K562 (cell line): ENCODE measurements around the gene HELZ. TPM values are rescaled to one million over a fixed set of nuclear protein-coding genes. Genes with fewer than 3 reads are reported as not detected.
"Not testable (repeated sequence)": the region's sequence is repeated elsewhere in the genome, so short reads cannot be mapped to it uniquely, and the experiment has no call there.

Experiments used
- ATAC-seq: fragments of 200-7000 bp; cut with Tn5 transposase; 3 replicates; pipeline ENCODE4 v1.9.1; 2020; ENCODE audit warnings: moderate library complexity
- BruUV-seq: library from RNA; stranded (reverse); fragments of 400-500 nt; replicated peaks from 2 replicates; lab custom pipeline; 2021; lab: Mats Ljungman, UMichigan
- CTCF ChIA-PET: fragments of 300-600 bp; formaldehyde crosslinking; extraction: SDS; loops from one replicate; lab custom pipeline; 2021; ENCODE audit warnings: low intra/inter-chr PET ratio; lab: Yijun Ruan, JAX
- POLR2A ChIA-PET: fragments of 300-600, 350-650 bp; sonication (Branson Sonifier 250); formaldehyde crosslinking; extraction: SDS; loops from one replicate; lab custom pipeline; 2021; ENCODE audit warnings: antibody characterized with exemption, inconsistent platforms; lab: Yijun Ruan, JAX
- DNase-seq, 4 experiments: peaks; one replicate each; pipeline versions ENCODE4 v3.0.0 to v3.0.0-alpha.2; 2011 to 2018; ENCODE audit warnings: low spot score in 3 of 4, mixed read lengths in 3 of 4; ENCODE audit errors: extremely low read depth in 1 of 4
- FAIRE-seq: peaks from 2 replicates; lab custom pipeline; 2011; peaks lifted over from hg19 to GRCh38; lab: Jason Lieb, UNC
- H2AFZ ChIP-seq: 2 replicates; pipeline ENCODE4 v1.6.0; 2011; ENCODE audit warnings: low read depth, low read length, control low read depth, inconsistent platforms
- H3K27ac ChIP-seq: fragments of 200-600 bp; 3 replicates; pipeline ENCODE4 v1.8.0; 2011; ENCODE audit warnings: low read depth, mild to moderate bottlenecking, control low read depth, inconsistent platforms, low read length, moderate library complexity, mixed read lengths; ENCODE audit errors: extremely low read depth
- H3K27me3 ChIP-seq, 2 experiments: fragments of 300-600 bp in 1 of 2; 2 replicates in 1 of 2; 3 replicates in 1 of 2; pipeline versions ENCODE4 v1.6.0 to v1.8.0; 2011; ENCODE audit warnings: inconsistent platforms in 2 of 2, low read length in 2 of 2, mild to moderate bottlenecking in 1 of 2, mixed read lengths in 1 of 2, moderate library complexity in 1 of 2; ENCODE audit not compliant: control insufficient read depth in 2 of 2, insufficient read depth in 2 of 2
- H3K36me3 ChIP-seq: fragments of 300-600 bp; 3 replicates; pipeline ENCODE4 v1.8.0; 2011; ENCODE audit warnings: mild to moderate bottlenecking, low read length, inconsistent platforms; ENCODE audit not compliant: control insufficient read depth, insufficient read depth
- H3K4me1 ChIP-seq, 2 experiments: fragments of 200-600 bp in 1 of 2; replicated peaks in 1 of 2; 2 replicates in 1 of 2; 3 replicates in 1 of 2; pipeline versions ENCODE4 v1.5.1 to v1.8.0; 2011; ENCODE audit warnings: inconsistent platforms in 2 of 2, low read length in 2 of 2, mild to moderate bottlenecking in 1 of 2, mixed read lengths in 1 of 2, moderate library complexity in 1 of 2; ENCODE audit not compliant: control insufficient read depth in 2 of 2, insufficient read depth in 2 of 2
- H3K4me2 ChIP-seq: 2 replicates; pipeline ENCODE4 v1.6.1; 2011; ENCODE audit warnings: low read length, control low read depth, inconsistent platforms, mixed read lengths; ENCODE audit not compliant: insufficient read depth
- H3K4me3 ChIP-seq: fragments of 200-600 bp; sonication (generic), shearing (Covaris generic); 2 replicates; pipeline ENCODE4 v1.5.1; 2016; ENCODE audit warnings: control low read depth, inconsistent platforms
- H3K79me2 ChIP-seq: fragments of 200-600 bp; 3 replicates; pipeline ENCODE4 v1.8.0; 2011; ENCODE audit warnings: low read length, inconsistent platforms; ENCODE audit not compliant: control insufficient read depth, insufficient read depth
- H3K9ac ChIP-seq, 2 experiments: 2 replicates each; pipeline versions ENCODE4 v1.6.0 to v1.6.1; 2011; ENCODE audit warnings: low read depth in 2 of 2, low read length in 2 of 2, control low read depth in 1 of 2, inconsistent platforms in 1 of 2, mild to moderate bottlenecking in 1 of 2, mixed read lengths in 1 of 2; ENCODE audit not compliant: insufficient read depth in 1 of 2
- H3K9me1 ChIP-seq: one replicate; pipeline ENCODE4 v1.6.0; 2011; ENCODE audit warnings: inconsistent platforms, mild to moderate bottlenecking, low read length, moderate library complexity; ENCODE audit not compliant: control insufficient read depth, insufficient read depth
- H3K9me3 ChIP-seq: replicated peaks from 2 replicates; pipeline ENCODE4 v1.5.1; 2011; ENCODE audit warnings: low read depth, low read length, inconsistent platforms; ENCODE audit not compliant: control insufficient read depth, insufficient read depth
- H4K20me1 ChIP-seq: replicated peaks from 2 replicates; pipeline ENCODE4 v1.6.1; 2011; ENCODE audit warnings: low read length, inconsistent platforms, mixed read lengths; ENCODE audit not compliant: control insufficient read depth, insufficient read depth
- MEF2D ChIP-seq: conservative IDR thresholded peaks from 2 replicates; pipeline ENCODE4 v1.6.1; 2016; ENCODE audit warnings: low read depth, missing genetic modification characterization, missing compliant biosample characterization
- TSHZ1 ChIP-seq: fragments of 250-450 bp; sonication (Bioruptor Pico); IDR thresholded peaks from 2 replicates; pipeline ENCODE4 v1.4.0; 2020; ENCODE audit warnings: mild to moderate bottlenecking, moderate library complexity
- ZNF316 ChIP-seq: fragments of 450-650 bp; IDR thresholded peaks from 2 replicates; pipeline ENCODE4 v1.6.1; 2016
- WGBS: fragments of 100-300 bp; shearing (Covaris generic); methylation state at CpG from one replicate; pipeline ENCODE4 v1.1.6; 2016; ENCODE audit warnings: low coverage, mixed read lengths; ENCODE audit not compliant: insufficient coverage; ENCODE audit errors: missing lambda C conversion rate; 5-methylcytosine and 5-hydroxymethylcytosine counted together
- in situ Hi-C: fragments of 300-500 bp; cut with MboI; formaldehyde crosslinking; loops from 4 replicates; pipeline ENCODE4 v1.15.0; 2018; ENCODE audit warnings: inconsistent platforms, mixed read lengths
- intact Hi-C: fragments of 100-400 bp; cut with micrococcal nuclease; formaldehyde crosslinking; loops from 2 replicates; pipeline ENCODE4 v1.14.2; 2022
- polyA plus RNA-seq, 8 experiments: library from polyadenylated mRNA; depleted of rRNA in 4 of 8; stranded (reverse) in 5 of 8; unstranded in 3 of 8; fragments of >200 nt; fragmentation: Nextera tagmentation in 2 of 8; fragmentation: Illumina TruSeq in 1 of 8; extraction: Ambion mirVana in 2 of 8; extraction: Trizol in 1 of 8; gene quantifications; 2 replicates each; pipeline versions ENCODE4 v1.2.1 to v1.2.3, GENCODE V29; 2011 to 2014; ENCODE audit warnings: inconsistent platforms in 1 of 8, missing spikeins in 1 of 8
- total RNA-seq, 7 experiments: library from RNA; depleted of rRNA in 6 of 7; stranded (reverse); fragments of >200 nt in 6 of 7; fragmentation: Illumina TruSeq in 2 of 7; extraction: Trizol in 2 of 7; gene quantifications; 2 replicates each; pipeline versions ENCODE4 v1.2.1 to v1.2.3, GENCODE V29; 2011 to 2021; ENCODE audit warnings: low replicate concordance in 1 of 7

Gene HELZ
- total and polyA plus RNA-seq, 9 of the 15 experiments (the other 6 are each of a cell fraction or from before 2014, with no cell fraction given): 5.2 to 39.8 (median 17.3) TPM

DNA sequence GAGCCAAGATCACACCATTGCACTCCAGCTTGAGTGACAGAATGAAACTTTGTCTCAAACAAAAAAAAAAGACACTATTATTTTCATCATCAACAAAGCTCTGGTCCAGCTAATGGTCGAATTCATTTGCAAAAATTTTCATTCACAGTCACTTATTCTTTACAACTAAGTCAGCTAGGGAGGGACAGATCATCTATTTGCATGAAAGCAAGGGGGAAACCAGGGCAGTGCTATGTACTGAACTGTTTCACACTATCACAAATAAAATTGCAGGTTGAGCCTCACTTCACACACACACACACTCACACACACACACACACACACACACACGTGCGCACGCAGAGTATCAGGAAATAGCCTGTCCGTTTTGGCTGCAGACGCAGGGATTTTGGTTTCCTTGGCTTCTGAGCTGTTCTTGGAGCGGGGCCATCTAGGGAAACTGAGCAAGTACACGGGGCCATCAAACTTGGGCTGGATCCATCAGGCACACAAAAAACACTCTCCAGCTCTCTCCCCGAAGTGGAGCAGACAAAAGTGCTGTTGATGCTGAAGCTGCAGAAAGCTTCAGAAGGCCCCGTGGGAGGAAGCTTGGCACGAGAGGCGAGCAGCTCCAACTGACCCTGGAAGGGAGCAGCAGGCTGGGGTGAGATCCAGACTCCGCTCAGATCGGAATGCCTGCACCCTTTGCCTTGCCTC is 44.3 kb upstream of the HELZ start (continued):
- TF ChIP-seq TSHZ1 (CRISPR knock-in tag) (no peak), MEF2D (tag) (no peak), ZNF316 (no peak)

DNA sequence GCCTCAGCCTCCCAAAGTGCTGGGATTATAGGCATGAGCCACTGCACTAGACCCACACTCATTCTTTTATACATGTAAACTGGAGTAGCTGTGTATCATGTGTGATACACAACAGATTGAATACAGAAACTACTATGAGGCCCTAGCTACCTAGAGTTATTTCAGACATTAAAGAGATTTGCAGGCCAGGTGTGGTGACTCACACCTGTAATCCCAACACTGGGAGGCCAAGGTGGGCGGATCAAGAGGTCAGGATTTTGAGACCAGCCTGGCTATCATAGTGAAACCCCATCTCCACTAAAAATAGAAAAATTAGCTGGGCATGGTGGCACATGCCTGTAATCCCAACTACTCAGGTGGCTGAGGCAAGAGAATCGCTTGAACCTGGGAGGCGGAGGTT is 41.8 kb upstream of the HELZ start:
- H3K27me3 ChIP-seq, in situ Hi-C loops, H3K9me3 ChIP-seq, H3K4me2 ChIP-seq, CTCF ChIA-PET, H3K4me1 ChIP-seq, FAIRE-seq, H3K27ac ChIP-seq, intact Hi-C loops, DNase-seq, ATAC-seq, H3K36me3 ChIP-seq, H3K79me2 ChIP-seq, H3K4me3 ChIP-seq, H3K9me1 ChIP-seq, H2AFZ ChIP-seq, H3K9ac ChIP-seq, POLR2A ChIA-PET, H4K20me1 ChIP-seq, BruUV-seq: not testable (repeated sequence)
- 53% methylated on average over 3 of the region's 3 CpGs for WGBS
